ENCODE measurements around the gene KAT2B. TPM values are rescaled to one million over a fixed set of nuclear protein-coding genes. Genes with fewer than 3 reads are reported as not detected.

KAT2B gene
- total and polyA plus RNA-seq, 11 donors: 19.4 to 82.8 (median 66.0) TPM

GRCh38 chr3:20072422-20072821, 32.2 kb downstream of the KAT2B start:
- H3K36me3 ChIP-seq: peaks cover 0 to 16% (median 3%) of the 10 kb centered on the region in 9 donors
- 68 to 73% (median 72%) methylated on average over 6 of the region's 6 CpGs for WGBS, 4 donors
- DNase-seq: no peak
- TF ChIP-seq CTCF (IDR thresholded peaks at IDR 0.05) (no peak), POLR2A (IDR thresholded peaks at IDR 0.05) (no peak)
- peak in 2 of 4 donors; percentile 13 to 58 for ATAC-seq
- no peak overlapping the region for H3K4me3 ChIP-seq
- H3K4me1 ChIP-seq: peaks cover 0 to 37% (median 18%) of the 10 kb centered on the region in 12 donors
- H3K27me3 ChIP-seq: no peaks in the 10 kb centered on the region
- intact Hi-C loops (cut with DNase I): no loop called here
- no peaks in the 10 kb centered on the region for H3K9me3 ChIP-seq
- peak overlapping the region in 7 of 12 donors; percentile 15 to 75 (median 64) for H3K27ac ChIP-seq

- intact Hi-C loops (cut with DNase I): no loop called here
- H3K4me1 ChIP-seq: peaks cover 0 to 34% (median 16%) of the 10 kb centered on the region in 12 donors
- 69 to 76% (median 71%) methylated on average over 5 of the region's 5 CpGs for WGBS, 4 donors
- H3K27ac ChIP-seq: peak overlapping the region in 7 of 12 donors; percentile 6 to 75 (median 51)
- TF ChIP-seq CTCF (IDR thresholded peaks at IDR 0.05) (no peak), POLR2A (IDR thresholded peaks at IDR 0.05) (no peak)
- ATAC-seq (no peak), DNase-seq (no peak)
- H3K27me3 ChIP-seq: no peaks in the 10 kb centered on the region
- no peaks in the 10 kb centered on the region for H3K9me3 ChIP-seq
- H3K4me3 ChIP-seq: no peak overlapping the region
- peaks cover 0 to 16% (median 3%) of the 10 kb centered on the region in 9 donors for H3K36me3 ChIP-seq
These were observed 32.8 kb downstream of the KAT2B start for GRCh38 chr3:20073068-20073467.

- ATAC-seq: no peak
- Histone ChIP-seq H3K9me3 (no peaks in the 10 kb centered on the region), H3K36me3 (peaks cover 0 to 16% (median 3%) of the 10 kb centered on the region in 9 donors), H3K4me3 (no peak overlapping the region), H3K4me1 (peaks cover 0 to 29% (median 14%) of the 10 kb centered on the region in 12 donors), H3K27me3 (no peaks in the 10 kb centered on the region), H3K27ac (peak overlapping the region in 2 of 12 donors; percentile 13 to 75)
- DNase-seq: no peak
- intact Hi-C loops (cut with DNase I): no loop called here
- 85 to 94% (median 91%) methylated on average over 4 of the region's 4 CpGs for WGBS, 4 donors
- no peak for TF ChIP-seq CTCF (IDR thresholded peaks at IDR 0.05)
- TF ChIP-seq POLR2A (IDR thresholded peaks at IDR 0.05): no peak
These were observed 33.4 kb downstream of the KAT2B start for GRCh38 chr3:20073683-20074082.

GRCh38 chr3:20074226-20075063, 34.2 kb downstream of the KAT2B start:
- Histone ChIP-seq H3K27ac (peak overlapping the region in 1 of 12 donors; percentile 13), H3K4me3 (no peak overlapping the region)
- 85 to 94% (median 90%) methylated on average over 6 of the region's 6 CpGs for WGBS, 4 donors

More at GRCh38 chr3:20074226-20075063, 34.2 kb downstream of the KAT2B start:
- intact Hi-C loops (cut with DNase I): loop anchor here in 1 of 10 donors (5.0 kb wide), 1 partner anchor 32 kb away; the partner anchor contains the start of gene KAT2B
- Histone ChIP-seq H3K36me3 (peaks cover 0 to 16% (median 3%) of the 10 kb centered on the region in 9 donors), H3K9me3 (no peaks in the 10 kb centered on the region), H3K27me3 (no peaks in the 10 kb centered on the region), H3K4me1 (peaks cover 0 to 27% (median 11%) of the 10 kb centered on the region in 12 donors)
- no peak for TF ChIP-seq POLR2A (IDR thresholded peaks at IDR 0.05)
- no peak for TF ChIP-seq CTCF (IDR thresholded peaks at IDR 0.05)
- no peak for ATAC-seq
- DNase-seq: no peak
